GM21447 (cell line): ENCODE results near the gene FSD2.
"Not testable (repeated sequence)": the region's sequence is repeated elsewhere in the genome, so short reads cannot be mapped to it uniquely, and the experiment has no call there.

Source experiments
- ATAC-seq: cut with Tn5 transposase; IDR thresholded peaks from one replicate; pipeline ENCODE4 v1.9.1; 2021; ENCODE audit not compliant: unreplicated experiment

FSD2 gene

GRCh38 chr15:82798531-82799166, 7.2 kb downstream of the FSD2 start:
- no peak for ATAC-seq

- ATAC-seq = no peak
Measured at GRCh38 chr15:82798104-82798503, 7.8 kb downstream of the FSD2 start.

DNA sequence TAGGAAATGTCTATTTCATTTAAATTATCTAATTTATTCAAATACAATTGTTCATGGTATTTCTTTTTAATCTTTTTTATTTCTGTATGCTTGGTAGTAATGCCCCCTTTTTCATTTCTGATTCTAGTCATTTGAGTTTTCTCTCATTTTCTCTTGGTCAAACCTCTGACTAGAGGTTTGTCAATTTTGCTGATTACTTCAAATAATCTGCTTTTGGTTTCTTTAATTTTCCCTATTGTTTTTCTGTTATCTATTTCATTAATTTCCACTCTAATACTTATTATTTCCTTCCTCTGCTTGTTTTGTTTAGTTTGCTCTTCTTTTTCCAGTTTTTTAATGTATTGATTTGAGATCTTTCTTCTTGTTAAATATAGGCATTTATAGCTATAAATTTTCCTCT, 12.1 kb downstream of the FSD2 start:
- ATAC-seq = no peak

DNA sequence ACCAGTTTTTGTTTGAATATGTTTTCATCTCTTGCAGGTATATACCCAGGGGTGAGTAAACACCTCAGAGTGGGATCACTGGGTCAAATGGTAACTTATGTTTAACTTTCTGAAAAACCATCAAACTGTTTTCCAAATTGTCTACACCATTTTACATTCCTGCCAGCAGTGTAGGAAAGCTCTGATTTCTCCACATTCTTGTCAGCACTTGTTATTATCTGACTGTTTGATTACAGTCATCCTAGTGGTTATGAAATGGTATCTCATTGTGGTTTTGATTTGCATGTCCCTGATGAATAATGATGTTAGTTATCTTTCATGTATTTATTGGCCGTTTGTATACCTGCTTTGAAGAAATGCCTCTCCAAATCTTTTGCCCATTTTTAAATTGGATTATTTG, 13.8 kb downstream of the FSD2 start:
- ATAC-seq = no peak

DNA sequence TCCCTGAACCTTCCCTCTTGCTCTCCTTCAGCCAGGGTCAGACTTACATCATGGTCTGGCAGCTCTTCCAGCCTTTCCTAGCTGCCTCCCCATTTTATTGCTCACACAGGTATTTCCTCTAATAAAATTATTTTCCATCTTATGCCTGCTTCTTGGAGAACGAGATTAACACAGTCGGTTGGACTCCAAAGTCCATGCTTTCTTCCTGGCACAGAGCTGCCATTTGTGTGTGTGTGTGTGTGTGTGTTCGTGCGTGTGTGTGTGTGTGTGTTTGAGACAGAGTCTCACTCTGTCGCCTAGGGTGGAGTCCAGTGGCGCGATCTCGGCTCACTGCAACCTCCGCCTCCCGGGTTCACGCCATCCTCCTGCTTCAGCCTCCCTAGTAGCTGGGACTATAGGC, 15.5 kb downstream of the FSD2 start:
- no peak for ATAC-seq

GRCh38 chr15:82789491-82789890, 16.4 kb downstream of the FSD2 start:
- no peak for ATAC-seq

GRCh38 chr15:82788496-82788895, 17.4 kb downstream of the FSD2 start:
- no peak for ATAC-seq

GRCh38 chr15:82781349-82781748, 24.5 kb downstream of the FSD2 start:
- no peak for ATAC-seq

DNA sequence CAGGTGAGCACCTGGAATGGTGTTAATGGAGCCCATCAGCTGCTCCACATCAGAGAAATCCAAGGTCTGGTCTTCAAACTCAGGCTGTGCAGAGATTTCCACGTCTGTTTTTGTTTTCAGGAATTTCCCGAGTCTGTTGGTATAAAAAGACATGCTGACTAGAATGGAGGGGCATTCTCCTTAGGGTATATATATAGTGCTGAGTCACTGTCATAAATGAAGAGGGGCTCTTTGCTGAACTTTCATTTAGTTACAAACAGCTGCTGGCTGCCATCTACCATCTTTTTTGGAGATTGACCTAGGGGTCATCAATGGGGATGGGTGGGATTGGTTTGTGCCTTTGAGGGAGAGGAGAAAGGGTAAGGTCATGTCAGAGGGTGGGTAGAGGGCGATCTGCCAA, 27.1 kb downstream of the FSD2 start:
- no peak for ATAC-seq

DNA sequence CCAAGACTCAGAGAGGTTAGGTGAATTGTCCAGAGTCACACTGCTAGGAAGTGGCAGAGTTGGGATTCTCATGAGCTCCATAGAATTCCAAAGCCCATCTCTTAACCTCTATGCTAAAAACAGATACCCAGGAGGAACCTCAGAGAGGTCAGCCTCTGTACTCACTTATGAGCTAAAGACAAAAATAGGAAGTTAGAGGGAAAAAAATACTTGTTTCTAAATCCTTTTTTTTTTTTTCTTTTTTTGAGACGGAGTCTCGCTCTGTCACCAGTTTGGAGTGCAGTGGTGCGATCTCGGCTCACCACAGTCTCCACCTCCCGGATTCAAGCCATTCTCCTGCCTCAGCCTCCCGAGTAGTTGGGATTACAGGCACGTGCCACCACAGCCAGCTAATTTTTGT, 31.4 kb downstream of the FSD2 start:
- ATAC-seq = no peak

DNA sequence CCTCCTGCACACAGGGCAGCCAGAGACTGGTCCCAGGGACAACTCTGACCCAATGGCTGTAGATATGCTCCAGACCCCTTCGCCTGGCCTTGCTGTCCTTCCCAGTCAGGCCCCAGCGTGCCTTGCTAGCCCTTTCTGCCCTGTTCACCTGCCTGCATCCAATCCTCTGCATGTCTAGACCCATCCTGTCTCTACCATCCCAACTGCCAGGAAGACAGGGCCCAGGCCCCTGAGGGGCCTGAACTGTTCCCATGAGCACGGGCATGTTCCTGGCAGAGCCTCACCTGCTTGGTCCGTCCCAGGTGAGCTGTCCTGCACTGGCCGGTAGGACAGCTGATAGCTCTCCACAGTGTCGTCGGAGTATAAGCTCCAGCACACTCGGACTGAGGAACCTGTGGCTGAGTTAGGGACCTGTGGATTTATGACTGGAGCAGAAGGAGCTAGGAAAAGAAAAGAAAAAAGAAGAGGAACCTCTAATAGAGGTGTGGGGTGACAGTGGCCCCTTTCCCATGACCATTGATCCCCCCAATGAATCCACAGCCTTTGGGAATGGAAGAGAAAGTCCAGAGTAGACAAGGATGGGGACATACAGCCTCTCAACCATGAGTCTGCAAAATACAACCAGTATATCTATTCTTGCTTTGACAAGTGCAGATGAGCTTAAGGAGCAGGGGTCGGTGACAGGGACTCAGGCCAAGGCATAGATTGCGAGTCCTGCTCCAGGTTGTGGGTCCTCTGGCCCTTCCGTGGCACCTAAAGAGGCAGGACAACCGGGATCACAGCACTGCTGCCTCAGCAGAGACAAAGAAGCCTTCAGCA, 33.9 kb downstream of the FSD2 start:
- ATAC-seq = no peak

DNA sequence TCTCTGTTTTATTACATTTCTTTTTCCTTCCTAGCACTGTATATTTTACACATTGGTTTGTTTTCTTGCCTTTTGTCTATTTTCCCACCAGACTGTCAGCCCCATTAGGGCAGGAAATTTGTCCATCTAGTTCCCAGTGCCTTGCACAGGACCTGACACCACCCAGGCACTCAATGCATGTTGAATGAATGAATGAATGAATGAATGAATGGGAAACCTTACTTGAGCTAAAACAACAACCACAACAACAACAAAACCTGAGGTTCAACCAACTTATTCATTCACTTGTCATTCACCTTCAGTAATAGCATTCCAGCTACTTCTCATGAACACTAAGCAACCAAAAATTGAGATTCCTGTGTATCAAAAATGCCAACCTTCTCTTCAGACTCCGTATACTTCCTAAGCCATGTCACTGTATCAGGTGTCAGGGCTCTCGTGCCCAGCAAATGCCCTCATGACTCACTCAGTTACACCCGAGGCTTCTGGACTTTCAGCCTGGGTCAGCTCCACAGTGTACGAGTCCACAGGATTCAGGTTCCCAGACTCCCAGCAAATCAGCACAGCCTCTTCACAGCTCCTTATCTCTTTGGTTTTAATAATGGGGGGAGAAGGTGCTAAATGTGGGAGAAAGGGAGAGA, 37.3 kb downstream of the FSD2 start:
- no peak for ATAC-seq

GRCh38 chr15:82767163-82767829, 38.6 kb downstream of the FSD2 start:
- ATAC-seq = no peak

DNA sequence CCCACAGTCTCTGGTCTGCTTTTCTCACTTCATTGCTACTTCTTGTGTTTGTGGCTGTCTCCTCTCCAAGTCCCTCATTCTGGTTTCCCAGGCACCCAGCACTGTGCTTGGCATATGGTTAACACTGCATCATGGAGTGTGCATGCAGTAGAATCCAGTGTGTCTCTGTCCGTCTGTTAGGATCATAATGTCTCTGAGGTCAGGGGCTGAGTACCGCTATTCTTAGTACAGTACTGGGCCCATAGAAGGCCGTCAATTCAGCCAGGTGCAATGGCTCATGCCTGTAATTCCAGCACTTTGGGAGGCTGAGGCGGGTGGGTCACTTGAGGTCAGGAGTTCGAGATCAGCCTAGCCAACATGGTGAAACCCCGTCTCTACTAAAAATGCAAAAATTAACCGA, 39.7 kb downstream of the FSD2 start:
- not testable (repeated sequence) for ATAC-seq

DNA sequence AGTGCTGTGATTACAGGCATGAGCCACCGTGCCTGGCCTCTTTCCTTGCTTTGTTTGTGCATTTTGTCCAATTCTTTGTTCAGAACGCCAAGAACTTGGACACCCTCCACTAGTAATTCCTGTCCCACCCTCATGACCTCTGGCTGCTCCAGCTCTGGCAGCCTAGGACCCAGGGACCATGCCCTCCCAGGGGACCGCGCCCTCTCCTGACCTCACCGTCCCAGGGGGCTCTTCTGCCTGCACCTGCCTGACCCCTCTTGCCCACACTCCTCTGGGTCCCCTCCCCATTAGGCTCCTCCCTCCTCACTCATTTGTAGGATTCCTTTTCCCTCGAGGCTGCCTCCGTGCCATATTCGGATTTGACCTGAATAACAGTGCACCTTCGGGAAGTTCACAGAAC, 41.1 kb downstream of the FSD2 start:
- ATAC-seq = no peak

GRCh38 chr15:82764117-82764490, 41.8 kb downstream of the FSD2 start:
- ATAC-seq = no peak

DNA sequence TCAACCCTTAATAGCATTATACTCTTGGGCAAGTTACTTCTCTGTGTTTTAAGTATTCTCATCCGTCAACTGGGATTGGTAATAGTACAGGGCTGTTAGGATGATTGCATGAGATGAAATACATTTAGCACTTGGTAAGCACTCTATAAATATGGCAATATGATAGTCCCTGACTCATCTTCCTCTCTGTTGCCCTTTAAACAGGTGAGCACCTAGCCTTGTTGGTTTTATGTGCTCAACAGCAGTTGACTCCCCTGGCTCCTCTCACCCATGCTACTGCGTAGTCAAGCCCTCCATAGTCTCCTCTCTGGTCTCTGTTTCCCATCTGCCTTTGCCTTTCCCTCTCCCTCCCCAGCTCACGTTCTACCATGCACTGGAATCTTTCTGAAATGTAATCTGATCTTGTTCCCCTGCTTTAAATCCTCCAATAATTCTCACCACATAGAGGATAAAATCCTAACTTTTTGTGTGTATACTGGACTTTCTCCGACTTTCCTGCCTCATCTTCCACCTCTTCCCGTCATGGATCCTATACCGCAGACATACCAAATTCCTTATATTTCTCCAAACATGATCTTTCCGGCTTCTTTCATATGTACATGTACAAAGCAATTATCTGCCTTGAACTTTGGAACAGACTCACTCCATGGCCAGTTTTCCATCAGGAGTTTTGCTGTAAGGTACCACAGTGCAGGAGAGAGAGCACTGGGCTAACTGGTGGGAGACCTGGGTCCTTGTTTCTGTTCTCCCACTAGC, 42.3 kb downstream of the FSD2 start:
- ATAC-seq = no peak

DNA sequence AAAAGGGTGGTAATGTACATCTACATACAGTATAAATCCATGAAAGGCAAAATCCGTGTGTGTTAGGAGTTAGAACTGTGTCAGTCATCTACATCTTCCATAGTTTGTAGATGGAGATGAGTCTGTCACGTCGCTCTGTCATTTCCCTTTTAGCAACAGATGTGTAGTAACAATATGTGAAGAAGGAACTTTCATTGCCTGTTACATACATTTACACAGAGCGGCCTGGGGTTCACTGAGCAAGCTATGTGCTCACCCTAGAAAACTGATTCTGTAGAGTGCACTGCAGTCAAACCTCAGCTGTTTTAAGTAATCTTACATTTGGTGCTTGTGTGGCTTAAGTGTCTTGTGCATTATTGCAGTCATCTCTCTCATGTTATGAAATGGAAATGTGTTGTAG, 54.6 kb downstream of the FSD2 start:
- no peak for ATAC-seq

GRCh38 chr15:82750831-82751180, 55.1 kb downstream of the FSD2 start:
- peak; percentile 34 for ATAC-seq

DNA sequence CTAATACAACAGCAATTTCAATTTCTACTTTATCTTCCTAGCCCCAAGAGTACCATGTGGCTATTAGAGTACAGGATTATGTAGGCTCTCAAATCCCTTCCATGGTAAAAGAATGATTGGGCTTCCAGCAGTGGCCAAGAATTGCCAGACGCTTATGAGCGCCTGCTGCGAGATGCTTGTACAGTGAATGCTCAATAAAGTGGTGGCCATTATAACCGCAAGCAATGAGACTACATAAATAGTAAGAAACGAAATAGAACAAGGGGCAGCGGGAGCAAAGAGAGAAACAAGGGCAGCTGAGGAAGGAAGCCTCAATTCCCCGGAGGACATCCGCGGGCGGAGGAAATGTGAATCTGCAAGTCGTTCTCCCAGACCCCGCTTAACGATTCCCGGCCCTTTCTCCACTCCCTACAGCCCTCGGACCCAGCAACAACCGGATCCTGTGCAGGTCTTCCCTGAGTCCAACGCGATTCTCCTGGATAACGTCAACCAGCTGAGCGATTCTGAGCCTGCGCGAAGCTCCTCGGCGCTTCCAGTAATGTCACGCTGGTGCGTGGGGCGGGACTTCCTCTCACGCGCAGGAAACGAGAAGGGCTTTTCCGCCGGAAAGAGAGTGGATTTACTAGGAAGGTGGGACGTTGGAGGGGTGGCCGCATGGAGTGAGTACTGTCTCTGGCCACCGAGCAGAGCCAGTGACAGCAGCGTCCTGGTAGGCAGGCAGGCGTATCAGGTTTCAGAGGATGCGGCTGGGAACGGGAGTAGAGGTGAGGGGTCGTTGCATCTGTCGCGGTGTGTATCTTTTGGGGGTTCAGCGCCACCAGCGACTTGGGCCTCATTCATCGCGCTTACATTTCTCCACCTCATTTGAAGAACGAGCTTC, 55.7 kb downstream of the FSD2 start:
- peak; percentile 95 for ATAC-seq
